ENCODE measurements around the gene COL18A1.

COL18A1 gene

GRCh38 chr21:45492765-45493164 is 87.8 kb downstream of the COL18A1 start:
- no peak overlapping the region for H3K27ac ChIP-seq (ENCODE audit: low read depth, low read length)
- no peak overlapping the region for H3K4me3 ChIP-seq (ENCODE audit: low read length)
- H3K27me3 ChIP-seq (ENCODE audit: insufficient read depth, low read length): no peaks in the 10 kb centered on the region
- H3K9me3 ChIP-seq (ENCODE audit: insufficient read depth, low read depth, low read length): no peaks in the 10 kb centered on the region
- whole genome bisulfite sequencing: 97% methylated on average over 20 of the region's 20 CpGs
- H3K4me1 ChIP-seq (ENCODE audit: insufficient read depth, low read length): peaks cover 9% of the 10 kb centered on the region
- no peak overlapping the region for H3K9ac ChIP-seq (ENCODE audit: low read depth, low read length)
- H3K36me3 ChIP-seq (ENCODE audit: insufficient read depth, low read length): peaks cover 48% of the 10 kb centered on the region

GRCh38 chr21:45493401-45494001 is 88.5 kb downstream of the COL18A1 start:
- peaks cover 53% of the 10 kb centered on the region for H3K36me3 ChIP-seq (ENCODE audit: insufficient read depth, low read length)
- no peaks in the 10 kb centered on the region for H3K9me3 ChIP-seq (ENCODE audit: insufficient read depth, low read depth, low read length)
- 93% methylated on average over 21 of the region's 21 CpGs for WGBS
- peaks cover 6% of the 10 kb centered on the region for H3K4me1 ChIP-seq (ENCODE audit: insufficient read depth, low read length)
- H3K9ac ChIP-seq (ENCODE audit: low read depth, low read length): no peak overlapping the region
- no peak overlapping the region for H3K27ac ChIP-seq (ENCODE audit: low read depth, low read length)
- no peak overlapping the region for H3K4me3 ChIP-seq (ENCODE audit: low read length)
- no peaks in the 10 kb centered on the region for H3K27me3 ChIP-seq (ENCODE audit: insufficient read depth, low read length)

- no peak overlapping the region for H3K4me3 ChIP-seq (ENCODE audit: low read length)
- H3K27me3 ChIP-seq (ENCODE audit: insufficient read depth, low read length): no peaks in the 10 kb centered on the region
- WGBS: 97% methylated on average over 27 of the region's 27 CpGs
- H3K36me3 ChIP-seq (ENCODE audit: insufficient read depth, low read length): peaks cover 60% of the 10 kb centered on the region
- H3K27ac ChIP-seq (ENCODE audit: low read depth, low read length): no peak overlapping the region
- H3K4me1 ChIP-seq (ENCODE audit: insufficient read depth, low read length): peaks cover under 1% of the 10 kb centered on the region; the same call in 1 of the 2 replicates
- H3K9me3 ChIP-seq (ENCODE audit: insufficient read depth, low read depth, low read length): no peaks in the 10 kb centered on the region
- H3K9ac ChIP-seq (ENCODE audit: low read depth, low read length): no peak overlapping the region
Measured at GRCh38 chr21:45494135-45494850, 89.3 kb downstream of the COL18A1 start.

GRCh38 chr21:45494851-45495680 is 90.1 kb downstream of the COL18A1 start:
- Histone ChIP-seq H3K27ac (ENCODE audit: low read depth, low read length) (no peak overlapping the region), H3K9me3 (ENCODE audit: insufficient read depth, low read depth, low read length) (no peaks in the 10 kb centered on the region), H3K4me3 (ENCODE audit: low read length) (no peak overlapping the region), H3K27me3 (ENCODE audit: insufficient read depth, low read length) (no peaks in the 10 kb centered on the region), H3K4me1 (ENCODE audit: insufficient read depth, low read length) (no peaks in the 10 kb centered on the region), H3K9ac (ENCODE audit: low read depth, low read length) (no peak overlapping the region), H3K36me3 (ENCODE audit: insufficient read depth, low read length) (peaks cover 60% of the 10 kb centered on the region)
- 92% methylated on average over 30 of the region's 30 CpGs for WGBS

- H3K4me3 ChIP-seq (ENCODE audit: low read length): no peak overlapping the region
- no peak overlapping the region for H3K9ac ChIP-seq (ENCODE audit: low read depth, low read length)
- no peaks in the 10 kb centered on the region for H3K4me1 ChIP-seq (ENCODE audit: insufficient read depth, low read length)
- no peaks in the 10 kb centered on the region for H3K27me3 ChIP-seq (ENCODE audit: insufficient read depth, low read length)
- H3K27ac ChIP-seq (ENCODE audit: low read depth, low read length): no peak overlapping the region
- peaks cover 55% of the 10 kb centered on the region for H3K36me3 ChIP-seq (ENCODE audit: insufficient read depth, low read length)
- H3K9me3 ChIP-seq (ENCODE audit: insufficient read depth, low read depth, low read length): no peaks in the 10 kb centered on the region
- 95% methylated on average over 18 of the region's 18 CpGs for WGBS
Measured at GRCh38 chr21:45496151-45496967, 91.4 kb downstream of the COL18A1 start.

- Histone ChIP-seq H3K27me3 (ENCODE audit: insufficient read depth, low read length) (no peaks in the 10 kb centered on the region), H3K27ac (ENCODE audit: low read depth, low read length) (no peak overlapping the region), H3K9me3 (ENCODE audit: insufficient read depth, low read depth, low read length) (no peaks in the 10 kb centered on the region), H3K36me3 (ENCODE audit: insufficient read depth, low read length) (peaks cover 47% of the 10 kb centered on the region), H3K4me3 (ENCODE audit: low read length) (no peak overlapping the region), H3K9ac (ENCODE audit: low read depth, low read length) (no peak overlapping the region), H3K4me1 (ENCODE audit: insufficient read depth, low read length) (no peaks in the 10 kb centered on the region)
- WGBS: 95% methylated on average over 22 of the region's 22 CpGs
Measured at GRCh38 chr21:45496968-45497845, 92.2 kb downstream of the COL18A1 start.

GRCh38 chr21:45497846-45498645 is 93.1 kb downstream of the COL18A1 start:
- Histone ChIP-seq H3K9me3 (ENCODE audit: insufficient read depth, low read depth, low read length) (no peaks in the 10 kb centered on the region), H3K27ac (ENCODE audit: low read depth, low read length) (no peak overlapping the region), H3K27me3 (ENCODE audit: insufficient read depth, low read length) (no peaks in the 10 kb centered on the region), H3K4me3 (ENCODE audit: low read length) (no peak overlapping the region), H3K9ac (ENCODE audit: low read depth, low read length) (no peak overlapping the region), H3K4me1 (ENCODE audit: insufficient read depth, low read length) (no peaks in the 10 kb centered on the region), H3K36me3 (ENCODE audit: insufficient read depth, low read length) (peaks cover 46% of the 10 kb centered on the region)
- 95% methylated on average over 39 of the region's 39 CpGs for WGBS

GRCh38 chr21:45498646-45499000 is 93.7 kb downstream of the COL18A1 start:
- H3K36me3 ChIP-seq (ENCODE audit: insufficient read depth, low read length): peaks cover 45% of the 10 kb centered on the region
- H3K9ac ChIP-seq (ENCODE audit: low read depth, low read length): no peak overlapping the region
- no peaks in the 10 kb centered on the region for H3K9me3 ChIP-seq (ENCODE audit: insufficient read depth, low read depth, low read length)
- no peaks in the 10 kb centered on the region for H3K27me3 ChIP-seq (ENCODE audit: insufficient read depth, low read length)
- no peaks in the 10 kb centered on the region for H3K4me1 ChIP-seq (ENCODE audit: insufficient read depth, low read length)
- 95% methylated on average over 9 of the region's 9 CpGs for WGBS
- H3K27ac ChIP-seq (ENCODE audit: low read depth, low read length): no peak overlapping the region
- H3K4me3 ChIP-seq (ENCODE audit: low read length): no peak overlapping the region

GRCh38 chr21:45499201-45499750 is 94.3 kb downstream of the COL18A1 start:
- H3K4me3 ChIP-seq (ENCODE audit: low read length): no peak overlapping the region
- peaks cover 45% of the 10 kb centered on the region for H3K36me3 ChIP-seq (ENCODE audit: insufficient read depth, low read length)
- H3K9me3 ChIP-seq (ENCODE audit: insufficient read depth, low read depth, low read length): no peaks in the 10 kb centered on the region
- H3K4me1 ChIP-seq (ENCODE audit: insufficient read depth, low read length): no peaks in the 10 kb centered on the region
- H3K27ac ChIP-seq (ENCODE audit: low read depth, low read length): no peak overlapping the region
- H3K27me3 ChIP-seq (ENCODE audit: insufficient read depth, low read length): no peaks in the 10 kb centered on the region
- WGBS: 90% methylated on average over 25 of the region's 25 CpGs
- no peak overlapping the region for H3K9ac ChIP-seq (ENCODE audit: low read depth, low read length)
